NCI-H345 treated with DMSO at 0.1 percent for 48 hours (cell line): ENCODE results near the gene LCE2D.
"Not testable (repeated sequence)": the region's sequence is repeated elsewhere in the genome, so short reads cannot be mapped to it uniquely, and the experiment has no call there.

ENCODE experiments used
- DNase-seq: peaks from one replicate; lab custom pipeline; 2025; ENCODE audit not compliant: unreplicated experiment; lab: John Stamatoyannopoulos, UW

The LCE2D gene

GRCh38 chr1:152663098-152663497, at the start of gene LCE2D:
Gene LCE2D (plus strand): TSS chr1:152663380. CDS start chr1:152664106, 726 bp downstream.
- DNase-seq = no peak

- DNase-seq = no peak
Measured at GRCh38 chr1:152613511-152613910, 49.7 kb upstream of the LCE2D start, which contains the start of gene LCE3B. Gene LCE3B (plus strand): TSS chr1:152613811. CDS start chr1:152613811, 0 bp downstream.

GRCh38 chr1:152621993-152622392, 41.2 kb upstream of the LCE2D start:
- no peak for DNase-seq

- DNase-seq = no peak
Measured at GRCh38 chr1:152622803-152623202, 40.4 kb upstream of the LCE2D start, which contains the start of gene LCE3A. Gene LCE3A (minus strand): TSS chr1:152623103. CDS start chr1:152623103, 0 bp downstream.

- no peak for DNase-seq
Measured at GRCh38 chr1:152623203-152623844, 39.9 kb upstream of the LCE2D start.

GRCh38 chr1:152626744-152627143, 36.4 kb upstream of the LCE2D start:
- no peak for DNase-seq

GRCh38 chr1:152630596-152630995, 32.6 kb upstream of the LCE2D start:
- no peak for DNase-seq

GRCh38 chr1:152640351-152640750, 22.8 kb upstream of the LCE2D start:
- DNase-seq = no peak

- DNase-seq = no peak
Measured at GRCh38 chr1:152643945-152644344, 19.2 kb upstream of the LCE2D start.

- DNase-seq = no peak
Measured at GRCh38 chr1:152645146-152645545, 18.0 kb upstream of the LCE2D start.

- DNase-seq = no peak
Measured at GRCh38 chr1:152646656-152647055, 16.5 kb upstream of the LCE2D start.

GRCh38 chr1:152654110-152654509, 9.1 kb upstream of the LCE2D start:
- peak; percentile 28 for DNase-seq

- DNase-seq = no peak
Measured at GRCh38 chr1:152656459-152656858, 6.7 kb upstream of the LCE2D start.

- DNase-seq = no peak
Measured at GRCh38 chr1:152657677-152658076, 5.5 kb upstream of the LCE2D start.

GRCh38 chr1:152658649-152659048, 4.5 kb upstream of the LCE2D start:
- DNase-seq = no peak

GRCh38 chr1:152666171-152666570, 3.0 kb downstream of the LCE2D start:
- not testable (repeated sequence) for DNase-seq

- DNase-seq = no peak
Measured at GRCh38 chr1:152667648-152668047, 4.5 kb downstream of the LCE2D start.

- DNase-seq = no peak
Measured at GRCh38 chr1:152673016-152673415, 9.8 kb downstream of the LCE2D start.

- not testable (repeated sequence) for DNase-seq
Measured at GRCh38 chr1:152674983-152675382, 11.8 kb downstream of the LCE2D start, which contains the start of gene LCE2C. Gene LCE2C (plus strand): TSS chr1:152675279. CDS start chr1:152676016, 737 bp downstream.

- DNase-seq = no peak
Measured at GRCh38 chr1:152679459-152679858, 16.3 kb downstream of the LCE2D start.

- DNase-seq = no peak
Measured at GRCh38 chr1:152681616-152682015, 18.4 kb downstream of the LCE2D start.

- DNase-seq = no peak
Measured at GRCh38 chr1:152683846-152684245, 20.7 kb downstream of the LCE2D start.

- not testable (repeated sequence) for DNase-seq
Measured at GRCh38 chr1:152685823-152686222, 22.6 kb downstream of the LCE2D start, which contains the start of gene LCE2B. Gene LCE2B (plus strand): TSS chr1:152686123. CDS start chr1:152686844, 721 bp downstream.
